HG02588 (cell line): Measurements from ENCODE around the gene PRSS56.

Experiments
- ATAC-seq: cut with Tn5 transposase; IDR thresholded peaks from one replicate; pipeline ENCODE4 v1.9.1; 2021; ENCODE audit warnings: mild to moderate bottlenecking, moderate library complexity; ENCODE audit not compliant: unreplicated experiment

Gene PRSS56

GRCh38 chr2:232519581-232520438, at the start of gene PRSS56:
Gene PRSS56 (plus strand): TSS chr2:232520388. CDS start chr2:232520599, 211 bp downstream.
- ATAC-seq, result no peak

GRCh38 chr2:232473467-232473890, 46.7 kb upstream of the PRSS56 start:
- no peak for ATAC-seq

GRCh38 chr2:232476045-232476444, 44.1 kb upstream of the PRSS56 start:
- no peak for ATAC-seq

- ATAC-seq, result no peak
These were observed 43.4 kb upstream of the PRSS56 start for GRCh38 chr2:232476791-232477190.

GRCh38 chr2:232477751-232478510, 42.3 kb upstream of the PRSS56 start:
- no peak for ATAC-seq

- ATAC-seq, result no peak
These were observed 41.4 kb upstream of the PRSS56 start for GRCh38 chr2:232478571-232479340.

- no peak for ATAC-seq
These were observed 40.6 kb upstream of the PRSS56 start for GRCh38 chr2:232479341-232480200.

GRCh38 chr2:232480201-232481190, 39.7 kb upstream of the PRSS56 start:
- ATAC-seq, result no peak

- no peak for ATAC-seq
These were observed 38.7 kb upstream of the PRSS56 start for GRCh38 chr2:232481322-232482140.

GRCh38 chr2:232482301-232483238, 37.6 kb upstream of the PRSS56 start:
- ATAC-seq, result no peak

GRCh38 chr2:232483311-232483922, 36.8 kb upstream of the PRSS56 start:
- no peak for ATAC-seq

- no peak for ATAC-seq
These were observed 36.1 kb upstream of the PRSS56 start for GRCh38 chr2:232483923-232484627.

GRCh38 chr2:232484628-232485347, 35.4 kb upstream of the PRSS56 start:
- ATAC-seq, result no peak

GRCh38 chr2:232485348-232485756, 34.8 kb upstream of the PRSS56 start:
- no peak for ATAC-seq

GRCh38 chr2:232485757-232486557, 34.2 kb upstream of the PRSS56 start:
- no peak for ATAC-seq
